Measurements from ENCODE around the gene SUPT5H. TPM values are rescaled to one million over a fixed set of nuclear protein-coding genes. Genes with fewer than 3 reads are reported as not detected.

Gene SUPT5H
- total RNA-seq, 3 donors from 2014 or later, result 101 to 122 (median 102) TPM

GRCh38 chr19:39408392-39409207, 36.8 kb upstream of the SUPT5H start:
- no peak for TF ChIP-seq CTCF (IDR thresholded peaks at IDR 0.05)
- ATAC-seq, result no peak
- DNase-seq, result peak in 2 of 3 donors; percentile 56 to 59
- H3K4me1 ChIP-seq (ENCODE audit: low read depth), result peaks cover 39% of the 10 kb centered on the region
- intact Hi-C loops (cut with DNase I, micrococcal nuclease), result no loop called here
- H3K9me3 ChIP-seq, result no peaks in the 10 kb centered on the region
- no peaks in the 10 kb centered on the region for H3K36me3 ChIP-seq (ENCODE audit: low read depth)
- H3K4me3 ChIP-seq, result peak overlapping the region; percentile 92

- intact Hi-C loops (cut with DNase I, micrococcal nuclease), result no loop called here
- Histone ChIP-seq H3K4me1 (ENCODE audit: low read depth) (peaks cover 34% of the 10 kb centered on the region), H3K36me3 (ENCODE audit: low read depth) (no peaks in the 10 kb centered on the region), H3K4me3 (peak overlapping the region; percentile 92), H3K9me3 (no peaks in the 10 kb centered on the region)
- DNase-seq (peak; percentile 95 to 98 (median 95)), ATAC-seq (peak; percentile 37)
- TF ChIP-seq CTCF (IDR thresholded peaks at IDR 0.05), result no peak
Measured at GRCh38 chr19:39409208-39410016, 36.0 kb upstream of the SUPT5H start.

- no peaks in the 10 kb centered on the region for H3K9me3 ChIP-seq
- ATAC-seq (peak; percentile 15), DNase-seq (peak; percentile 75 to 90 (median 83))
- intact Hi-C loops (cut with DNase I, micrococcal nuclease), result no loop called here
- H3K4me3 ChIP-seq, result peak overlapping the region; percentile 92
- no peak for TF ChIP-seq CTCF (IDR thresholded peaks at IDR 0.05)
- H3K4me1 ChIP-seq (ENCODE audit: low read depth), result peaks cover 28% of the 10 kb centered on the region
- H3K36me3 ChIP-seq (ENCODE audit: low read depth), result no peaks in the 10 kb centered on the region
Measured at GRCh38 chr19:39410017-39410830, 35.2 kb upstream of the SUPT5H start.

- TF ChIP-seq CTCF (IDR thresholded peaks at IDR 0.05), result no peak
- intact Hi-C loops (cut with DNase I, micrococcal nuclease), result no loop called here
- H3K4me3 ChIP-seq, result no peak overlapping the region
- no peaks in the 10 kb centered on the region for H3K9me3 ChIP-seq
- ATAC-seq (no peak), DNase-seq (no peak)
- H3K4me1 ChIP-seq (ENCODE audit: low read depth), result peaks cover 23% of the 10 kb centered on the region
- no peaks in the 10 kb centered on the region for H3K36me3 ChIP-seq (ENCODE audit: low read depth)
Measured at GRCh38 chr19:39410831-39411080, 34.6 kb upstream of the SUPT5H start.

- ATAC-seq, result peak; percentile 12
- no peak for TF ChIP-seq CTCF (IDR thresholded peaks at IDR 0.05)
- DNase-seq, result peak; percentile 80 to 84 (median 81)
- Histone ChIP-seq H3K4me3 (peak overlapping the region; percentile 9), H3K9me3 (no peaks in the 10 kb centered on the region), H3K4me1 (ENCODE audit: low read depth) (peaks cover 23% of the 10 kb centered on the region), H3K36me3 (ENCODE audit: low read depth) (no peaks in the 10 kb centered on the region)
- intact Hi-C loops (cut with DNase I, micrococcal nuclease), result no loop called here
Measured at GRCh38 chr19:39411081-39411831, 34.1 kb upstream of the SUPT5H start.
